HFFc6 (cell line): Measurements from ENCODE around the gene SLC35A4. TPM values are rescaled to one million over a fixed set of nuclear protein-coding genes. Genes with fewer than 3 reads are reported as not detected.

Source experiments
- DNase-seq: peaks from one replicate; pipeline ENCODE4 v3.0.0-alpha.2; 2018
- H3K27ac Mint-ChIP-seq: 2 replicates; pipeline ENCODE4 v1.8.0; 2020; ENCODE audit warnings: mild to moderate bottlenecking, mixed read lengths
- H3K27me3 Mint-ChIP-seq: 2 replicates; pipeline ENCODE4 v1.8.0; 2021; ENCODE audit warnings: mild to moderate bottlenecking, moderate library complexity, mixed read lengths; ENCODE audit not compliant: insufficient read depth
- H3K36me3 Mint-ChIP-seq: 2 replicates; pipeline ENCODE4 v1.8.0; 2021; ENCODE audit warnings: low read depth, mixed read lengths
- H3K4me1 Mint-ChIP-seq: 2 replicates; pipeline ENCODE4 v1.8.0; 2020; ENCODE audit warnings: low read depth, mixed read lengths
- H3K4me3 Mint-ChIP-seq: 2 replicates; pipeline ENCODE4 v1.8.0; 2020; ENCODE audit warnings: mild to moderate bottlenecking, moderate library complexity, mixed read lengths
- H3K9me3 Mint-ChIP-seq: 2 replicates; pipeline ENCODE4 v1.8.0; 2020; ENCODE audit warnings: mild to moderate bottlenecking, mixed read lengths
- total RNA-seq, 6 experiments: library from RNA; stranded (reverse); fragmentation: NEBNext Ultra II Directional; extraction: Animal tissue kit (Norgen Biotek cat#: 25700); gene quantifications; 2 replicates in 1 of 6; 3 replicates in 5 of 6; pipeline ENCODE4 v1.2.3, GENCODE V29; 2021
- TF ChIP-seq, protein P1 (sequence below): fragments of 200-600 bp; sonication (generic); IDR thresholded peaks from 2 replicates; pipeline ENCODE4 v1.5.0; 2021; ENCODE audit warnings: antibody characterized with exemption, mild to moderate bottlenecking

Gene SLC35A4
- total RNA-seq, 6 experiments from 2014 or later, result 64.1 to 72.8 (median 71.2) TPM

DNA sequence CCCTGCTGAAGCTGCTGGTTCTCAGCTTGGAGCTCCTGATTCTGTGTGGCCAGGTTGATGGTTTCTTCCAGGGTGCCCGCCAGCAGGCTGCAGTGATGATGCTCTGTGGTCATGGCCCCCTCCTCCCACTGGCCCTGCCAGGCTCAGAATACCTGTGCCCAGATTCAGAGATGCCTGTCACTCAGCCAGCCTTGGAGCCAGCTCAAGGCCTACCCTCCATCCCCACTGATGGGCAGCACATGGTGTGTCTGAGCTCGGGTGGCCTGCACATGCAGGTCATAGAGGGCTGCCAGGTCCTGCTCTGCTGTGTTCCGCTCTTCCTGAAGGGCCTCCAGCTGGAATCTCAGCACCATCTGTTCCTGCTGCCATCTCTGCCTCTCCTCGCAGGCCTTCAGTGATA is 5.4 kb downstream of the SLC35A4 start:
- DNase-seq, result no peak
- H3K27ac Mint-ChIP-seq, result no peak overlapping the region
- no peak overlapping the region for H3K4me3 Mint-ChIP-seq
- H3K36me3 Mint-ChIP-seq, result peaks cover 14% of the 10 kb centered on the region
- no peaks in the 10 kb centered on the region; the same call in 1 of the 2 replicates for H3K27me3 Mint-ChIP-seq
- TF ChIP-seq, protein P1, sequence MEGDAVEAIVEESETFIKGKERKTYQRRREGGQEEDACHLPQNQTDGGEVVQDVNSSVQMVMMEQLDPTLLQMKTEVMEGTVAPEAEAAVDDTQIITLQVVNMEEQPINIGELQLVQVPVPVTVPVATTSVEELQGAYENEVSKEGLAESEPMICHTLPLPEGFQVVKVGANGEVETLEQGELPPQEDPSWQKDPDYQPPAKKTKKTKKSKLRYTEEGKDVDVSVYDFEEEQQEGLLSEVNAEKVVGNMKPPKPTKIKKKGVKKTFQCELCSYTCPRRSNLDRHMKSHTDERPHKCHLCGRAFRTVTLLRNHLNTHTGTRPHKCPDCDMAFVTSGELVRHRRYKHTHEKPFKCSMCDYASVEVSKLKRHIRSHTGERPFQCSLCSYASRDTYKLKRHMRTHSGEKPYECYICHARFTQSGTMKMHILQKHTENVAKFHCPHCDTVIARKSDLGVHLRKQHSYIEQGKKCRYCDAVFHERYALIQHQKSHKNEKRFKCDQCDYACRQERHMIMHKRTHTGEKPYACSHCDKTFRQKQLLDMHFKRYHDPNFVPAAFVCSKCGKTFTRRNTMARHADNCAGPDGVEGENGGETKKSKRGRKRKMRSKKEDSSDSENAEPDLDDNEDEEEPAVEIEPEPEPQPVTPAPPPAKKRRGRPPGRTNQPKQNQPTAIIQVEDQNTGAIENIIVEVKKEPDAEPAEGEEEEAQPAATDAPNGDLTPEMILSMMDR, result no peak
- H3K9me3 Mint-ChIP-seq, result no peaks in the 10 kb centered on the region
- H3K4me1 Mint-ChIP-seq, result peaks cover 15% of the 10 kb centered on the region

DNA sequence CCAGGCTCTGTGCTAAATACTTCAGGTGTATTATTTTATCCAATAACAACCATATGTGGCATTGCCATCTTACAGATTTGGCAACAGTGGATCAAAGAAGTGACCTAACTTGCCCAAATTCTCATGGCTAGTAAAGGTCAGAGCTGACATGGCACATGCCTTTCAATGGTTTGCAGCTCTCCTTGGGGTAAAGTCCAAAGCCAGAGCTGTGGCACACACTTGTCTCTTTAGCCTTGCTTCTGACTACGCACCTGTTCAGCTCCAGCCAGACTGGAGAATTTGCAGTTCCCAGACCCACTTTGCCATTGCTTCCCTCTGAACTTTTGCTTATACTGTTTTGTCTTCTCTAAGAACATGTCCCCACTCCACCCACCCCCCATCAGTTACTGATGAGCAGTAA is 5.9 kb downstream of the SLC35A4 start:
- H3K4me3 Mint-ChIP-seq, result no peak overlapping the region
- peaks cover 19% of the 10 kb centered on the region for H3K4me1 Mint-ChIP-seq
- peaks cover 14% of the 10 kb centered on the region for H3K36me3 Mint-ChIP-seq
- DNase-seq, result no peak
- H3K27me3 Mint-ChIP-seq, result no peaks in the 10 kb centered on the region; the same call in 1 of the 2 replicates
- no peak overlapping the region for H3K27ac Mint-ChIP-seq
- no peaks in the 10 kb centered on the region for H3K9me3 Mint-ChIP-seq
- TF ChIP-seq, protein P1, result no peak

DNA sequence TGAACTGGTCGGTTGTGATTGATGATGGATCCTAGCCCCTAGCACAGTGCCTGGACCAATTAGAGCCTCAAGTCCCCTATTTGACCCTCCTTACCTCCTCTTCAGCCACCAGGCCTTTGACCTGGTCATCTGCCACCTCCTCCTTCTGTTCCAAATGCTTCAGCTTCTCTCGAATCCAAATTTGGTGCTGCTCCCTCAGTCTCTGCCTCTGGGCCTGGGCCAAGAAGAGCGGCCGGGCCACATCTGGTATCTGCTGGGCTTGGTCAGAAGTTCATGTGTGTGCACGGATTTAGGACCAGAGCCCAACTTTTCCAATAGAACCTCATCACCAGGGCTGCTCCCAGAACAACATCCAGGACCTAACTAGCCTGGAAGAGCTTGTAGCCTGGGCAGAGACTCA is 6.5 kb downstream of the SLC35A4 start:
- DNase-seq, result no peak
- H3K4me3 Mint-ChIP-seq, result no peak overlapping the region
- H3K27me3 Mint-ChIP-seq, result no peaks in the 10 kb centered on the region; the same call in 1 of the 2 replicates
- no peaks in the 10 kb centered on the region for H3K9me3 Mint-ChIP-seq
- no peak overlapping the region for H3K27ac Mint-ChIP-seq
- peaks cover 16% of the 10 kb centered on the region for H3K4me1 Mint-ChIP-seq
- TF ChIP-seq, protein P1, result no peak
- H3K36me3 Mint-ChIP-seq, result peaks cover 10% of the 10 kb centered on the region

DNA sequence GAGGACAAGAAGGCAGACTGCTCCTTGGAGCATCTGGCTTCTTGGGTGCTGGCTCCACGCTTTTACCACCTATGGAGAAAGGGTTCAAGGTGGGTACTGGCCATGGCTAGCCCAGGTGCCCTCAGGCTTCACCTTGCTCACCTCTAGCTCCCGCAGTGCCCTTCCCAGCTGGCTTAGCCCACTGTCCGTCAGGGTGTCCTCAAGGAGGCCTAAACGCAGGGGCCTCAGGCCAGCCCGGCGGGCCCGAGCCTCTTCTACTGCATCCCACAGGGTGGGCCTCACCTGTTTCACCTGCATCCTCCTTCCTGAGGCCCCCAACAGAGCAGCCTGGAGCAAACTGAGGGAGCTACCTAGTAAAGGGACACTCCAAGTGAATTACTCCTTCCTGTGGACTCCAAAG is 9.1 kb downstream of the SLC35A4 start:
- no peaks in the 10 kb centered on the region for H3K9me3 Mint-ChIP-seq
- TF ChIP-seq, protein P1, result no peak
- peaks cover 2% of the 10 kb centered on the region; the same call in 1 of the 2 replicates for H3K36me3 Mint-ChIP-seq
- DNase-seq, result no peak
- no peak overlapping the region for H3K4me3 Mint-ChIP-seq
- H3K4me1 Mint-ChIP-seq, result peaks cover 21% of the 10 kb centered on the region
- no peak overlapping the region for H3K27ac Mint-ChIP-seq
- no peaks in the 10 kb centered on the region for H3K27me3 Mint-ChIP-seq

DNA sequence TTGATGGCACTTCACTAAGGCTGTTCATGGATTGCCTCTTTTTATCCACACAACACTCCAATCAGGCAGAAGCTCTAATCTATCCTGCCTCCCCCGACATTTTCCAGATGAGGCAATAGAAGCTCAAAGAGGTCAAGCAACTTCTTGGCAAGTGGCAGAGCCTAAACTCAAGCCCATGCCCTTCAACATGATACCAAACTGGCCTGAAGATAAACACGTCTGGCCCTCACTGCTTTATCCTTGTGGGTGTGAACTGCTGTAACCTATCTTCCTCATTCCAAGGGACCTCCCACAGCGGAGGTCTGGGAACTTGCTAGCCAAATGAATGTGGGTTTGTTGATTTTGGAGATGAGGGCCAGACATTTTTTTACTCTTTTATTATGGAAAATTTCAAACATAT is 9.5 kb downstream of the SLC35A4 start:
- no peak for DNase-seq

More for the DNA sequence above, 9.5 kb downstream of the SLC35A4 start:
- no peaks in the 10 kb centered on the region for H3K36me3 Mint-ChIP-seq
- H3K4me1 Mint-ChIP-seq, result peaks cover 21% of the 10 kb centered on the region
- TF ChIP-seq, protein P1, result no peak
- H3K4me3 Mint-ChIP-seq, result no peak overlapping the region
- H3K27ac Mint-ChIP-seq, result no peak overlapping the region
- H3K27me3 Mint-ChIP-seq, result no peaks in the 10 kb centered on the region
- H3K9me3 Mint-ChIP-seq, result no peaks in the 10 kb centered on the region
